Common myeloid progenitor, CD34-positive (primary cell): ENCODE data around the gene RUFY2. TPM values are rescaled to one million over a fixed set of nuclear protein-coding genes. Genes with fewer than 3 reads are reported as not detected.
"Not testable (repeated sequence)": the region's sequence is repeated elsewhere in the genome, so short reads cannot be mapped to it uniquely, and the experiment has no call there.

Source experiments
- CTCF ChIA-PET: fragments of 350-600 bp; sonication (Branson Sonifier 250); formaldehyde crosslinking; loops from one replicate; lab custom pipeline; 2021; ENCODE audit warnings: antibody characterized with exemption; lab: Charles Lee
- POLR2A ChIA-PET: fragments of 350-600 bp; sonication (Branson Sonifier 250); formaldehyde crosslinking; loops from one replicate; lab custom pipeline; 2021; ENCODE audit warnings: antibody characterized with exemption; lab: Charles Lee
- DNase-seq, 3 donors: peaks; one replicate each; pipeline versions ENCODE4 v3.0.0 to v3.0.0-alpha.2; 2013
- H3K27ac ChIP-seq, 2 experiments: 1 replicate in 1 of 2; 2 replicates in 1 of 2; pipeline ENCODE4 v1.7.0; 2013; ENCODE audit warnings: inconsistent platforms in 2 of 2, low read length in 2 of 2, mild to moderate bottlenecking in 2 of 2, low read depth in 1 of 2, moderate library complexity in 1 of 2; ENCODE audit not compliant: severe bottlenecking in 2 of 2, insufficient read depth in 1 of 2, poor library complexity in 1 of 2
- H3K27me3 ChIP-seq, 5 experiments: replicated peaks in 2 of 5; 1 replicate in 3 of 5; 2 replicates in 2 of 5; pipeline versions ENCODE4 v1.6.1 to v1.7.0; 2013; ENCODE audit warnings: low read length in 4 of 5, mild to moderate bottlenecking in 2 of 5, moderate library complexity in 2 of 5, inconsistent platforms in 1 of 5; ENCODE audit not compliant: insufficient read depth in 5 of 5, control insufficient read depth in 4 of 5
- H3K36me3 ChIP-seq, 4 experiments: 1 replicate in 2 of 4; 2 replicates in 2 of 4; pipeline versions ENCODE4 v1.6.1 to v1.7.0; 2013; ENCODE audit warnings: low read length in 3 of 4, control low read depth in 1 of 4, mild to moderate bottlenecking in 1 of 4; ENCODE audit not compliant: control insufficient read depth in 4 of 4, insufficient read depth in 4 of 4
- H3K4me1 ChIP-seq, 4 experiments: 1 replicate in 3 of 4; 2 replicates in 1 of 4; pipeline versions ENCODE4 v1.6.1 to v1.7.1; 2013; ENCODE audit warnings: low read length in 3 of 4, mild to moderate bottlenecking in 3 of 4, control low read depth in 1 of 4, inconsistent platforms in 1 of 4, moderate library complexity in 1 of 4; ENCODE audit not compliant: control insufficient read depth in 4 of 4, insufficient read depth in 4 of 4; ENCODE audit errors: control extremely low read depth in 1 of 4
- H3K4me3 ChIP-seq, 7 experiments: 1 replicate in 4 of 7; 2 replicates in 3 of 7; pipeline versions ENCODE4 v1.5.1 to v1.7.0; 2013; ENCODE audit warnings: mild to moderate bottlenecking in 7 of 7, low read length in 6 of 7, moderate library complexity in 6 of 7, inconsistent platforms in 2 of 7, low read depth in 2 of 7, control low read depth in 1 of 7; ENCODE audit not compliant: insufficient read depth in 4 of 7, control insufficient read depth in 1 of 7; ENCODE audit errors: extremely low read depth in 1 of 7
- H3K9me3 ChIP-seq, 5 experiments: 1 replicate in 4 of 5; 2 replicates in 1 of 5; pipeline versions ENCODE4 v1.6.1 to v1.7.1; 2013; ENCODE audit warnings: low read length in 4 of 5, mild to moderate bottlenecking in 2 of 5, inconsistent platforms in 1 of 5, low read depth in 1 of 5, moderate library complexity in 1 of 5; ENCODE audit not compliant: control insufficient read depth in 4 of 5, insufficient read depth in 2 of 5; ENCODE audit errors: control extremely low read depth in 1 of 5
- WGBS: methylation state at CpG from one replicate; pipeline ENCODE4 v1.1.5; 2013; ENCODE audit not compliant: insufficient coverage; 5-methylcytosine and 5-hydroxymethylcytosine counted together
- polyA plus RNA-seq: library from polyadenylated mRNA; unstranded; fragments of 120-200 nt; gene quantifications from one replicate; pipeline ENCODE4 v1.2.1, GENCODE V29; 2013

RUFY2 gene, protein sequence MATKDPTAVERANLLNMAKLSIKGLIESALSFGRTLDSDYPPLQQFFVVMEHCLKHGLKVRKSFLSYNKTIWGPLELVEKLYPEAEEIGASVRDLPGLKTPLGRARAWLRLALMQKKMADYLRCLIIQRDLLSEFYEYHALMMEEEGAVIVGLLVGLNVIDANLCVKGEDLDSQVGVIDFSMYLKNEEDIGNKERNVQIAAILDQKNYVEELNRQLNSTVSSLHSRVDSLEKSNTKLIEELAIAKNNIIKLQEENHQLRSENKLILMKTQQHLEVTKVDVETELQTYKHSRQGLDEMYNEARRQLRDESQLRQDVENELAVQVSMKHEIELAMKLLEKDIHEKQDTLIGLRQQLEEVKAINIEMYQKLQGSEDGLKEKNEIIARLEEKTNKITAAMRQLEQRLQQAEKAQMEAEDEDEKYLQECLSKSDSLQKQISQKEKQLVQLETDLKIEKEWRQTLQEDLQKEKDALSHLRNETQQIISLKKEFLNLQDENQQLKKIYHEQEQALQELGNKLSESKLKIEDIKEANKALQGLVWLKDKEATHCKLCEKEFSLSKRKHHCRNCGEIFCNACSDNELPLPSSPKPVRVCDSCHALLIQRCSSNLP
- polyA plus RNA-seq = 16.2 TPM

GRCh38 chr10:68406815-68407548 lies at the start of gene RUFY2:
Gene RUFY2 (minus strand): TSS chr10:68407277. CDS start chr10:68407189, 88 bp downstream.
- Histone ChIP-seq H3K9me3 (no peaks in the 10 kb centered on the region), H3K27me3 (no peaks in the 10 kb centered on the region), H3K36me3 (peaks cover 0 to 3% (median 2%) of the 10 kb centered on the region in 4 experiments), H3K4me1 (peaks cover 0 to 12% (median 10%) of the 10 kb centered on the region in 4 experiments), H3K27ac (peak within 1 kb of the TSS; percentile 84 to 95), H3K4me3 (peak within 1 kb of the TSS; percentile 81 to 97 (median 91))
- CTCF ChIA-PET = interaction anchor here (0.6 to 1.8 kb wide), 4 partner anchors 9 to 637 kb away, joined by 3 to 7 read pairs (median 4); no protein-coding TSS in a partner anchor
- POLR2A ChIA-PET = no interaction called here
- DNase-seq = peak; percentile 76 to 89 (median 83)
- WGBS = under 1% methylated on average over 54 of the region's 79 CpGs

- H3K4me1 ChIP-seq, CTCF ChIA-PET, H3K27me3 ChIP-seq, POLR2A ChIA-PET, H3K4me3 ChIP-seq, H3K27ac ChIP-seq, DNase-seq, H3K9me3 ChIP-seq: not testable (repeated sequence)
- H3K36me3 ChIP-seq = peaks cover 0 to 51% (median 16%) of the 10 kb centered on the region in 4 experiments
- 100% methylated on average over 4 of the region's 7 CpGs for WGBS
Measured at GRCh38 chr10:68449698-68450097, 42.6 kb upstream of the RUFY2 start.

DNA sequence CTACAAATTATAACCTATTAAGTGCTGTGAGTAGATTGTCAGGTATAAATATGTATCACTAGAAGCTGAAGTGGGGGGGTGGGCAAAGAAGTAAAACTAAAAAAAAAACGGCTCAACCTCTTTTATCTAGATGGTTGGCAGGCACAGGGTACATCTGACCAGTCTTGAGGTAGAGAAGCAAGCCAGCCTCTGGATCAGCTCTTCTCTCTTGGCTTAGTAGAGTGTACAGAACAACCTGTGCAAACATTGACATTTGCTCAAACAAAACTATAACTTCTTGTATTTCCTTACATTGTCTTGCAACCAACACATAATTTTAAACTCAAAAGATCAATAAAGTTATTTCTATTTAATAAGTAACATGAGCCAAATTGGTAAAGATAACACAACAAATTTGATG lies 39.1 kb upstream of the RUFY2 start:
- CTCF ChIA-PET = no interaction called here
- POLR2A ChIA-PET = no interaction called here

DNA sequence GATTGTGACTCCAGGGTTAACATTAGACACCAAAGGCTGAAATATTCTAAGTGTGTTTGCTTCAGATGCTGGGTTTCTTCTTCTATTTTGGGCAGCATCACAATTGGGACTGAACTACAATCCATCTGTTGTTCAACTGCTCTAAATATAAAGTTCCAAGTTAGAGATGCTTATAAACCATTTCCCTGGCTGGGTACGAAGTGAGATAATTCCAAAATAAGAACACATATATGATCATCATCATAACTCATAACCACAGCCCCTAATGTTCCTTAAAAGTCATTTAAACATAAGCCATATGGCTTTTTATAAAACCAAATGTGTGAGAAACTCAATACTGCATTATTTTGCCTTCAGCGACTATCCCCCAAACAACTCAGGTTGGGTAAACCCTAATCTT lies 35.9 kb upstream of the RUFY2 start:
- CTCF ChIA-PET = no interaction called here
- Histone ChIP-seq H3K27me3 (no peaks in the 10 kb centered on the region), H3K27ac (no peak overlapping the region), H3K9me3 (no peaks in the 10 kb centered on the region), H3K36me3 (peaks cover 4 to 34% (median 6%) of the 10 kb centered on the region in 4 experiments), H3K4me1 (no peaks in the 10 kb centered on the region), H3K4me3 (no peak overlapping the region)
- WGBS = 100% methylated on average over 1 of the region's 2 CpGs
- DNase-seq = no peak
- POLR2A ChIA-PET = no interaction called here

More for the DNA sequence above, 39.1 kb upstream of the RUFY2 start:
- 100% methylated on average over 1 of the region's 1 CpG for WGBS
- H3K9me3 ChIP-seq = no peaks in the 10 kb centered on the region
- no peak for DNase-seq
- H3K27ac ChIP-seq = no peak overlapping the region
- H3K27me3 ChIP-seq = no peaks in the 10 kb centered on the region
- peaks cover under 1 to 43% (median 13%) of the 10 kb centered on the region in 4 experiments for H3K36me3 ChIP-seq
- no peak overlapping the region for H3K4me3 ChIP-seq
- H3K4me1 ChIP-seq = no peaks in the 10 kb centered on the region

- no peak for DNase-seq
- POLR2A ChIA-PET = interaction anchor here (0.8 kb wide), 1 partner anchor 12 kb away, joined by 3 read pairs; no protein-coding TSS in a partner anchor
- Histone ChIP-seq H3K4me1 (no peaks in the 10 kb centered on the region), H3K9me3 (no peaks in the 10 kb centered on the region), H3K27me3 (no peaks in the 10 kb centered on the region), H3K27ac (no peak overlapping the region), H3K36me3 (peaks cover 4 to 32% (median 7%) of the 10 kb centered on the region in 4 experiments), H3K4me3 (no peak overlapping the region)
- WGBS = 100% methylated on average over 1 of the region's 3 CpGs
- CTCF ChIA-PET = interaction anchor here (0.5 to 0.7 kb wide), 2 partner anchors 173 to 528 kb away, joined by 3 read pairs; no protein-coding TSS in a partner anchor
Measured at GRCh38 chr10:68440898-68441297, 33.8 kb upstream of the RUFY2 start.

DNA sequence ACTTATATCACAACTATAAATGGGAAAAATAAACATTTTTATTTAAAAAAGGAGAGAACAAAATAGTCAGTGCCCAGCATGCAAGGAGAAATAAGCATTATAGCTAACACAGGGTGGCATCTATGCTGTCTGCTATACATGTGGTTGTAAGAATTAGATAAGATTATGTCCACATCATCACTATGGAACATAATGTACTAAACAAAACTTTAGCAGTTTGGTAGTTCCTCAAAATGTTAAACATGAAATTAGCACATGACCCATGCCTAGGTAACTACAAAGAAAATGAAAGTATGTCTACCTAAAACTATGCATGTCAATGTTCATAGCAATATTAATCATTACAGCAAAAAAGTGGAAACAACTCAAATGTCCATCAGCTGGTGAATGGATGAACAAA lies 28.7 kb upstream of the RUFY2 start:
- Histone ChIP-seq H3K27me3 (no peaks in the 10 kb centered on the region), H3K9me3 (no peaks in the 10 kb centered on the region), H3K27ac (peak overlapping the region in 1 of 2 experiments; percentile 33), H3K4me1 (no peaks in the 10 kb centered on the region), H3K36me3 (peaks cover 6 to 24% (median 7%) of the 10 kb centered on the region in 4 experiments), H3K4me3 (no peak overlapping the region)
- peak; percentile 6 to 64 (median 51) for DNase-seq
- ChIA-PET CTCF (interaction anchor here (0.5 kb wide), 1 partner anchor 354 kb away, joined by 3 read pairs; no protein-coding TSS in a partner anchor), POLR2A (no interaction called here)
